Tracheal epithelial cell (primary cell): ENCODE measurements around the gene PCDHGC4. TPM values are rescaled to one million over a fixed set of nuclear protein-coding genes. Genes with fewer than 3 reads are reported as not detected.

Source experiments
- total RNA-seq: library from RNA; depleted of rRNA; stranded (reverse); fragments of >200 nt; gene quantifications from 2 replicates; pipeline ENCODE4 v1.2.1, GENCODE V29; 2014

Gene PCDHGC4
- total RNA-seq: under 0.01 and 0.48 TPM in 2 replicates

DNA sequence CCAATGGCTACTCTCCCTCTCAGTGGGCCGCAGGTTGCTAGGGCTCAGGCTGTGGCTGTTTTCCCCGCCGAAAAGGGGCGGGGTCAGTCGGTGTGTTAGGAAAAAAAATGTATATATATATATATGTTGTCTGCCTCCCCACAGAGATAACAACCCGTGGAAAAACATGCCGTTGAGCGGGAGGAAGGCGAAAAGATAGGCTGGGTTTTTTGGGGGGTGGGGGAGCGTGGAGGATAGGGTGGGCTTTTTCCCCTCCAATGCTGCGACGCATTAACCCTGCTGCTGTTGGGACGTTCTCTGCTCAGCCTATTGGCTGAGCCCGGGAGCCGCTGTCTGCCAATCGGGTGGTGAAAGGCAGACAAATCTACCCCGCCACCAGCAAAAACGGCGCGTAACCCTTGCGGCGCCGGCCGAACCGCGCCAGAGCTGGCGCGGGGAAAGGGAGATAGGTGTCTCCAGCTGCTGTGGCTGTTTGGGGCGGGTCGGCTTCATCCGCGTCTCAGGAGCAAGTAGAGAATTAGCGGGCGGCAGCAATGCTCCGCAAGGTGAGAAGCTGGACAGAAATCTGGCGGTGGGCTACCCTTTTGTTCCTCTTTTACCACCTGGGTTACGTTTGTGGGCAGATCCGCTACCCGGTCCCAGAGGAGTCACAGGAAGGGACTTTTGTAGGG is at the start of gene PCDHGC4:
TSS of gene PCDHGC4 (plus strand) at position 390 of the 671 bp plus-strand sequence. CDS start at position 534, 144 bp downstream.

GRCh38 chr5:141475625-141476131 is 9.2 kb upstream of the PCDHGC4 start, which contains the start of gene PCDHGC3:
PCDHGC3 (plus strand) TSS chr5:141475966; CDS start chr5:141476117, 151 bp downstream.

DNA sequence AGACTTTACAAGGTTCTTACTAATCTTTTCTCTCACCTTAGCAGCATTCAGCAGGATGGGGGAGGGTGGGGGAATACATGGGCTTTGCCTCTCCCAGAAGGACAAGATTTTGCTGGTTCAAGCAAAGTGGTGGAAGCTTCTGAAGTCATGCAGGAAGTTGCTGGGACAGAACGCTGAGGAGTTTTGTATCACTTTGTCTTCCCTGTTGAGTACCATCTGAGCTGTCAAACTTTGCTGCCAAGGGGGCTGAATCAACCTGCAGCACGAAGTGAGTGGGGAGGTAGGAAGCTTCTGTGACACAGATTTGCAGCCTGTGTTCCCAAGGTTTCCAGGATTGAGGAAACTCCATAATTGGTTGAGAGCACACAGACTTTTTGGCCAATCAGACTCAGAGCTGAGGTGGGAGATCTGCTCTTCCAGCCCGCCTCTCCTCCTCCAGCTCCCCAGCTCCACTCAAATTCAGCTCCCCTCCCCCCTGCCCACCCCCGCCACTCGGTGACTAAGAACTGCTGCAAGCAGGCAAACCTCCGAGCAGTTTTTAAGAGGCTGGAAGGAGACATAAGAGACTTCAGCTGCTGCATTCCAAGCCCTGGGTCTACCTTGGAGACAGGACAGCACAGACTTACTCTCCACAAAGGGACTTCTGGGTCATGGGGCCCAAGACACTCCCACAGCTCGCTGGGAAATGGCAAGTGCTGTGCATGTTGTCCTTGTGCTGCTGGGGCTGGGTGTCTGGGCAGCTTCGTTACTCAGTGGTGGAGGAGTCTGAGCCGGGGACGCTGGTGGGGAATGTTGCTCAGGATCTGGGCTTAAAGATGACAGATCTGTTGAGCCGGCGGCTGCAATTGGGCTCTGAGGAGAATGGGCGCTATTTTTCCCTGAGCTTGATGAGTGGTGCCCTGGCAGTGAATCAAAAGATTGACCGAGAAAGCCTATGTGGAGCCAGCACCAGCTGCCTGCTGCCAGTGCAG is 4.0 kb downstream of the PCDHGC4 start, which contains the start of gene PCDHGC5:
TSS of gene PCDHGC5 (plus strand) at position 491 of the 971 bp plus-strand sequence. CDS start at position 651, 160 bp downstream.

Other genes with a start within 250 kb of the PCDHGC4 start
- gene PCDHB15, start 239.6 kb upstream of the PCDHGC4 start, total RNA-seq: 0.21 and 0.24 TPM in 2 replicates
- not detected in 2 replicates for gene SLC25A2, start 181.0 kb upstream of the PCDHGC4 start, total RNA-seq
- 30.1 and 32.8 TPM in 2 replicates for gene TAF7, start 164.2 kb upstream of the PCDHGC4 start, total RNA-seq
- under 0.01 TPM in 1 of 2 replicates, not detected in the other for gene PCDHGA1, start 154.5 kb upstream of the PCDHGC4 start, total RNA-seq
- 0.21 and 0.48 TPM in 2 replicates for gene PCDHGA2, start 146.3 kb upstream of the PCDHGC4 start, total RNA-seq
- gene PCDHGA3, start 141.2 kb upstream of the PCDHGC4 start, total RNA-seq: under 0.01 and 0.21 TPM in 2 replicates
- gene PCDHGB1, start 134.9 kb upstream of the PCDHGC4 start, total RNA-seq: 0.21 and 0.24 TPM in 2 replicates
- 0.24 TPM in 1 of 2 replicates, not detected in the other for gene PCDHGA4, start 130.0 kb upstream of the PCDHGC4 start, total RNA-seq
- gene PCDHGB2, start 125.0 kb upstream of the PCDHGC4 start, total RNA-seq: under 0.01 TPM in 1 of 2 replicates, not detected in the other
- gene PCDHGA5, start 120.9 kb upstream of the PCDHGC4 start, total RNA-seq: 0.24 TPM in 1 of 2 replicates, not detected in the other
- 0.24 and 0.43 TPM in 2 replicates for gene PCDHGB3, start 114.8 kb upstream of the PCDHGC4 start, total RNA-seq
- under 0.01 and 0.24 TPM in 2 replicates for gene PCDHGA6, start 111.1 kb upstream of the PCDHGC4 start, total RNA-seq
- gene PCDHGA7, start 102.3 kb upstream of the PCDHGC4 start, total RNA-seq: 0.21 and 0.24 TPM in 2 replicates
- gene PCDHGB4, start 97.3 kb upstream of the PCDHGC4 start, total RNA-seq: 0.64 and 5.3 TPM in 2 replicates
- 0.21 and 0.48 TPM in 2 replicates for gene PCDHGA8, start 92.4 kb upstream of the PCDHGC4 start, total RNA-seq
- 2.6 and 4.6 TPM in 2 replicates for gene PCDHGB5, start 87.1 kb upstream of the PCDHGC4 start, total RNA-seq
- 0.72 and 0.85 TPM in 2 replicates for gene PCDHGA9, start 82.3 kb upstream of the PCDHGC4 start, total RNA-seq
- gene PCDHGB6, start 77.0 kb upstream of the PCDHGC4 start, total RNA-seq: 0.48 and 0.64 TPM in 2 replicates
- 2.2 and 4.3 TPM in 2 replicates for gene PCDHGA10, start 72.0 kb upstream of the PCDHGC4 start, total RNA-seq
- gene PCDHGB7, start 67.4 kb upstream of the PCDHGC4 start, total RNA-seq: 1.1 and 3.4 TPM in 2 replicates
- 2.2 and 2.6 TPM in 2 replicates for gene PCDHGA11, start 64.0 kb upstream of the PCDHGC4 start, total RNA-seq
- 1.7 and 3.9 TPM in 2 replicates for gene PCDHGA12, start 54.5 kb upstream of the PCDHGC4 start, total RNA-seq
- 20.0 and 20.2 TPM in 2 replicates for gene PCDHGC3, start 9.1 kb upstream of the PCDHGC4 start, total RNA-seq
- 0.21 and 1.2 TPM in 2 replicates for gene PCDHGC5, start 4.1 kb downstream of the PCDHGC4 start, total RNA-seq
- gene DIAPH1, start 134.0 kb downstream of the PCDHGC4 start, total RNA-seq: 66.9 and 83.6 TPM in 2 replicates
- gene HDAC3, start 151.8 kb downstream of the PCDHGC4 start, total RNA-seq: 60.5 and 63.4 TPM in 2 replicates
- gene RELL2, start 152.0 kb downstream of the PCDHGC4 start, total RNA-seq: 4.3 and 12.3 TPM in 2 replicates
- gene FCHSD1, start 166.4 kb downstream of the PCDHGC4 start, total RNA-seq: 10.0 and 24.8 TPM in 2 replicates
- 3.6 and 6.2 TPM in 2 replicates for gene ARAP3, start 197.2 kb downstream of the PCDHGC4 start, total RNA-seq